Keratinocyte (primary cell): ENCODE measurements around the gene BACH1. TPM values are rescaled to one million over a fixed set of nuclear protein-coding genes. Genes with fewer than 3 reads are reported as not detected.

Experiments
- DNase-seq: peaks from one replicate; pipeline ENCODE4 v3.0.0-alpha.2; 2011; ENCODE audit warnings: low read depth, missing footprints, low spot score
- FAIRE-seq: peaks from 2 replicates; lab custom pipeline; 2011; peaks lifted over from hg19 to GRCh38; lab: Jason Lieb, UNC
- H2AFZ ChIP-seq: 2 replicates; pipeline ENCODE4 v1.6.0; 2012; ENCODE audit warnings: low read length, control low read depth, inconsistent platforms; ENCODE audit not compliant: control insufficient read depth
- H3K27ac ChIP-seq: 2 replicates; pipeline ENCODE4 v1.5.1; 2011; ENCODE audit warnings: low read length; ENCODE audit not compliant: control insufficient read depth, insufficient read depth
- H3K27me3 ChIP-seq: 3 replicates; pipeline ENCODE4 v1.6.0; 2011; ENCODE audit warnings: low read length; ENCODE audit not compliant: control insufficient read depth, insufficient read depth; ENCODE audit errors: extremely low read depth
- H3K36me3 ChIP-seq, 2 experiments: 2 replicates in 1 of 2; 3 replicates in 1 of 2; pipeline ENCODE4 v1.5.1; 2011; ENCODE audit warnings: low read length in 2 of 2, mild to moderate bottlenecking in 1 of 2; ENCODE audit not compliant: control insufficient read depth in 2 of 2, insufficient read depth in 2 of 2; ENCODE audit errors: extremely low read depth in 1 of 2
- H3K4me1 ChIP-seq: 3 replicates; pipeline ENCODE4 v1.5.1; 2011; ENCODE audit warnings: low read length; ENCODE audit not compliant: control insufficient read depth, insufficient read depth; ENCODE audit errors: extremely low read depth
- H3K4me2 ChIP-seq: 3 replicates; pipeline ENCODE4 v1.6.0; 2011; ENCODE audit warnings: low read depth, low read length; ENCODE audit not compliant: control insufficient read depth, insufficient read depth; ENCODE audit errors: extremely low read depth
- H3K4me3 ChIP-seq, 3 experiments: fragments of 200-600 bp in 1 of 3; sonication (generic) in 1 of 3; 2 replicates in 2 of 3; 3 replicates in 1 of 3; pipeline ENCODE4 v1.5.1; 2011 to 2016; ENCODE audit warnings: low read length in 3 of 3, mild to moderate bottlenecking in 3 of 3, control low read depth in 2 of 3, inconsistent platforms in 1 of 3, low read depth in 1 of 3, mixed read lengths in 1 of 3, mixed run types in 1 of 3, moderate library complexity in 1 of 3; ENCODE audit not compliant: control insufficient read depth in 2 of 3, insufficient read depth in 2 of 3; ENCODE audit errors: extremely low read depth in 1 of 3
- H3K79me2 ChIP-seq: 2 replicates; pipeline ENCODE4 v1.6.0; 2012; ENCODE audit warnings: low read length; ENCODE audit not compliant: control insufficient read depth, insufficient read depth
- H3K9ac ChIP-seq: 3 replicates; pipeline ENCODE4 v1.6.0; 2011; ENCODE audit warnings: low read length; ENCODE audit not compliant: control insufficient read depth, insufficient read depth; ENCODE audit errors: extremely low read depth
- H3K9me1 ChIP-seq: 3 replicates; pipeline ENCODE4 v1.6.0; 2011; ENCODE audit warnings: low read length; ENCODE audit not compliant: control insufficient read depth, insufficient read depth; ENCODE audit errors: extremely low read depth
- H3K9me3 ChIP-seq: 2 replicates; pipeline ENCODE4 v1.5.1; 2012; ENCODE audit warnings: low read depth, low read length; ENCODE audit not compliant: control insufficient read depth
- H4K20me1 ChIP-seq: 3 replicates; pipeline ENCODE4 v1.6.0; 2011; ENCODE audit warnings: low read length; ENCODE audit not compliant: control insufficient read depth, insufficient read depth; ENCODE audit errors: extremely low read depth
- CTCF ChIP-seq, 3 experiments: IDR thresholded peaks in 1 of 3; conservative IDR thresholded peaks in 1 of 3; optimal IDR thresholded peaks in 1 of 3; 2 replicates in 2 of 3; 3 replicates in 1 of 3; pipeline versions ENCODE3 to v1.5.1; 2011; ENCODE audit warnings: low read length in 3 of 3, mild to moderate bottlenecking in 3 of 3, moderate library complexity in 2 of 3, control low read depth in 1 of 3, inconsistent platforms in 1 of 3; ENCODE audit not compliant: insufficient read depth in 2 of 3; ENCODE audit errors: extremely low read depth in 1 of 3
- EZH2 ChIP-seq: IDR thresholded peaks from one replicate; pipeline ENCODE4 v1.6.1; 2012; ENCODE audit warnings: inconsistent platforms, mild to moderate bottlenecking, low read length, moderate library complexity
- dilution Hi-C: fragments of 300-500 bp; cut with MboI; formaldehyde crosslinking; loops from one replicate; pipeline ENCODE4 v1.7.0; 2020; ENCODE audit warnings: low sequenced_read_pairs; ENCODE audit not compliant: extremely low pct_ligation_motif_present
- polyA plus RNA-seq, 5 experiments: library from polyadenylated mRNA; depleted of rRNA in 3 of 5; stranded (reverse) in 3 of 5; stranded (forward) in 1 of 5; unstranded in 1 of 5; fragments of >200 nt; gene quantifications; 1 replicate in 1 of 5; 2 replicates in 3 of 5; 3 replicates in 1 of 5; pipeline versions ENCODE4 v1.2.1 to v1.2.3, GENCODE V29; 2011 to 2012; ENCODE audit warnings: missing spikeins in 2 of 5, low read depth in 1 of 5, low replicate concordance in 1 of 5

The BACH1 gene
- polyA plus RNA-seq, 1 donor (not counting 4 experiments of a cell fraction or from before 2014, with no cell fraction given): 33.1 TPM

- Histone ChIP-seq H4K20me1 (peaks cover 4% of the 10 kb centered on the region), H3K9ac (no peak overlapping the region), H3K4me2 (no peak overlapping the region)
Measured at GRCh38 chr21:29306920-29307319, 8.2 kb downstream of the BACH1 start.

GRCh38 chr21:29307718-29308455, 9.2 kb downstream of the BACH1 start:
- Histone ChIP-seq H3K4me3 (no peak overlapping the region), H3K27ac (no peak overlapping the region), H3K9me1 (no peaks in the 10 kb centered on the region), H3K4me2 (no peak overlapping the region), H2AFZ (no peak overlapping the region), H3K27me3 (no peaks in the 10 kb centered on the region), H3K4me1 (peaks cover 29% of the 10 kb centered on the region), H3K36me3 (peaks cover 7 to 8% of the 10 kb centered on the region in 2 experiments), H3K79me2 (peaks cover 99% of the 10 kb centered on the region), H3K9me3 (no peaks in the 10 kb centered on the region), H3K9ac (no peak overlapping the region), H4K20me1 (no peaks in the 10 kb centered on the region)
- FAIRE-seq (no peak), DNase-seq (no peak)
- dilution Hi-C loops: no loop called here
- no peak for TF ChIP-seq EZH2
- no peak for TF ChIP-seq CTCF (optimal IDR thresholded peaks at IDR 0.05 in 1 of 3, IDR thresholded peaks at IDR 0.05 in 1 of 3, conservative IDR thresholded peaks at IDR 0.05 in 1 of 3; ENCODE audit: extremely low read depth in 1 of 3, insufficient read depth in 2 of 3, low read length in 3 of 3)

More at GRCh38 chr21:29306920-29307319, 8.2 kb downstream of the BACH1 start:
- no peak for DNase-seq
- Histone ChIP-seq H2AFZ (no peak overlapping the region), H3K9me3 (no peaks in the 10 kb centered on the region), H3K4me1 (peaks cover 38% of the 10 kb centered on the region), H3K27ac (no peak overlapping the region), H3K9me1 (no peaks in the 10 kb centered on the region), H3K79me2 (peaks cover 99% of the 10 kb centered on the region), H3K4me3 (no peak overlapping the region), H3K27me3 (no peaks in the 10 kb centered on the region), H3K36me3 (peaks cover 6 to 8% of the 10 kb centered on the region in 2 experiments)
- TF ChIP-seq CTCF (optimal IDR thresholded peaks at IDR 0.05 in 1 of 3, IDR thresholded peaks at IDR 0.05 in 1 of 3, conservative IDR thresholded peaks at IDR 0.05 in 1 of 3; ENCODE audit: extremely low read depth in 1 of 3, insufficient read depth in 2 of 3, low read length in 3 of 3): no peak
- no peak for TF ChIP-seq EZH2
- dilution Hi-C loops: no loop called here
- FAIRE-seq: no peak
